ENCODE data around the gene LDHAL6A.

- TF ChIP-seq, protein P1, sequence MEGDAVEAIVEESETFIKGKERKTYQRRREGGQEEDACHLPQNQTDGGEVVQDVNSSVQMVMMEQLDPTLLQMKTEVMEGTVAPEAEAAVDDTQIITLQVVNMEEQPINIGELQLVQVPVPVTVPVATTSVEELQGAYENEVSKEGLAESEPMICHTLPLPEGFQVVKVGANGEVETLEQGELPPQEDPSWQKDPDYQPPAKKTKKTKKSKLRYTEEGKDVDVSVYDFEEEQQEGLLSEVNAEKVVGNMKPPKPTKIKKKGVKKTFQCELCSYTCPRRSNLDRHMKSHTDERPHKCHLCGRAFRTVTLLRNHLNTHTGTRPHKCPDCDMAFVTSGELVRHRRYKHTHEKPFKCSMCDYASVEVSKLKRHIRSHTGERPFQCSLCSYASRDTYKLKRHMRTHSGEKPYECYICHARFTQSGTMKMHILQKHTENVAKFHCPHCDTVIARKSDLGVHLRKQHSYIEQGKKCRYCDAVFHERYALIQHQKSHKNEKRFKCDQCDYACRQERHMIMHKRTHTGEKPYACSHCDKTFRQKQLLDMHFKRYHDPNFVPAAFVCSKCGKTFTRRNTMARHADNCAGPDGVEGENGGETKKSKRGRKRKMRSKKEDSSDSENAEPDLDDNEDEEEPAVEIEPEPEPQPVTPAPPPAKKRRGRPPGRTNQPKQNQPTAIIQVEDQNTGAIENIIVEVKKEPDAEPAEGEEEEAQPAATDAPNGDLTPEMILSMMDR (IDR thresholded peaks at IDR 0.05), result no peak
- no peak for TF ChIP-seq ZFX (IDR thresholded peaks at IDR 0.05; ENCODE audit: borderline replicate concordance)
Measured at GRCh38 chr11:18468059-18468458, 12.4 kb downstream of the LDHAL6A start.

Measured in 22Rv1 (cell line).